Erythroblast (primary cell): ENCODE data around the gene PLCB4.

Source experiments
- DNase-seq, 2 experiments: peaks; one replicate each; lab custom pipeline; 2025; lab: John Stamatoyannopoulos, UW
- GATA1 ChIP-seq: IDR thresholded peaks from 2 replicates; pipeline ENCODE4 v1.6.1; 2011; ENCODE audit warnings: low read depth, mild to moderate bottlenecking, control low read depth, low read length, moderate library complexity
- POLR2A ChIP-seq: IDR thresholded peaks from 2 replicates; pipeline ENCODE4 v1.6.1; 2011; ENCODE audit warnings: mild to moderate bottlenecking, low read length

Gene PLCB4

GRCh38 chr20:9270831-9271230, 201.9 kb downstream of the PLCB4 start:
- DNase-seq, result no peak
- TF ChIP-seq GATA1 (no peak), POLR2A (no peak)

- TF ChIP-seq POLR2A (no peak), GATA1 (no peak)
- DNase-seq, result no peak
These were observed 208.1 kb downstream of the PLCB4 start for GRCh38 chr20:9276966-9277468.

- no peak for DNase-seq
- no peak for TF ChIP-seq GATA1
- no peak for TF ChIP-seq POLR2A
These were observed 211.1 kb downstream of the PLCB4 start for GRCh38 chr20:9279918-9280401.

- no peak for DNase-seq
- no peak for TF ChIP-seq POLR2A
- no peak for TF ChIP-seq GATA1
These were observed 211.8 kb downstream of the PLCB4 start for GRCh38 chr20:9280666-9281065.

- no peak for TF ChIP-seq GATA1
- TF ChIP-seq POLR2A, result no peak
- DNase-seq, result no peak
These were observed 212.9 kb downstream of the PLCB4 start for GRCh38 chr20:9281803-9282202.

- no peak for TF ChIP-seq POLR2A
- no peak for TF ChIP-seq GATA1
- DNase-seq, result no peak
These were observed 216.7 kb downstream of the PLCB4 start for GRCh38 chr20:9285617-9286016.

GRCh38 chr20:9286501-9287461, 217.9 kb downstream of the PLCB4 start:
- TF ChIP-seq GATA1, result no peak
- TF ChIP-seq POLR2A, result no peak
- no peak for DNase-seq

GRCh38 chr20:9287826-9288225, 218.9 kb downstream of the PLCB4 start:
- TF ChIP-seq GATA1, result no peak
- TF ChIP-seq POLR2A, result no peak
- no peak for DNase-seq

- TF ChIP-seq GATA1, result no peak
- TF ChIP-seq POLR2A, result no peak
- no peak for DNase-seq
These were observed 221.4 kb downstream of the PLCB4 start for GRCh38 chr20:9290331-9290730.

GRCh38 chr20:9293145-9293544, 224.3 kb downstream of the PLCB4 start:
- TF ChIP-seq GATA1, result no peak
- TF ChIP-seq POLR2A, result no peak
- DNase-seq, result no peak

- no peak for DNase-seq
- TF ChIP-seq GATA1 (no peak), POLR2A (no peak)
These were observed 225.2 kb downstream of the PLCB4 start for GRCh38 chr20:9294041-9294440.

- no peak for DNase-seq
- TF ChIP-seq GATA1, result no peak
- TF ChIP-seq POLR2A, result no peak
These were observed 230.0 kb downstream of the PLCB4 start for GRCh38 chr20:9298906-9299305.

GRCh38 chr20:9300080-9300479, 231.2 kb downstream of the PLCB4 start:
- no peak for TF ChIP-seq POLR2A
- TF ChIP-seq GATA1, result no peak
- no peak for DNase-seq

- TF ChIP-seq POLR2A, result no peak
- no peak for TF ChIP-seq GATA1
- DNase-seq, result no peak
These were observed 231.6 kb downstream of the PLCB4 start for GRCh38 chr20:9300534-9300933.
